Measurements from ENCODE around the gene PIK3C2A. TPM values are rescaled to one million over a fixed set of nuclear protein-coding genes. Genes with fewer than 3 reads are reported as not detected.

The PIK3C2A gene
- total and polyA plus RNA-seq, 2 donors (not counting 3 experiments of a cell fraction or from before 2014, with no cell fraction given) = 33.7 to 142 TPM

DNA sequence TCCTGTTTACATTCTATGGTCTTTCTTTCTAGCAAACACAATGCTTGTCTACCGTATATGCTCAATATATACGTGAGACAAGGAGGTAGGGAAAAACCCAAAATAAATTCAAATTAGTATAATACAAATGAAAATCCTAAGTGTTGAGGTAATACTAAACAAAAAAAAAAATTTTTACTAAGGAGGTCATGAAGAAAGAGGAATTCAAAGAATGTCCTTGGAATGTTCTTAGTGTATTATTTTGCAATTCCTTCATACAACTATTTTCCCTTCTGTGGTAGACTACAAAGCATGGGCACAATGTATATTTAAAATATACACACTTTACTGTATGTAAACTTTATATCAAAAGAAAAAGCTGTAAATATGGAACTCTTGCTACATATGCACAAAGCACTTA, 36.4 kb downstream of the PIK3C2A start:
- DNase-seq (ENCODE audit: low read depth, low spot score) (peak; percentile 25), FAIRE-seq (no peak)
- Histone ChIP-seq H3K4me2 (ENCODE audit: insufficient read depth, low read length) (peak overlapping the region; percentile 68), H4K20me1 (replicated peaks; ENCODE audit: control insufficient read depth, extremely low read depth, insufficient read depth, low read length) (no peaks in the 10 kb centered on the region), H3K27ac (ENCODE audit: insufficient read depth, low read depth, low read length) (peak overlapping the region; percentile 59), H3K9ac (replicated peaks; ENCODE audit: extremely low read depth, insufficient read depth, low read length) (peak overlapping the region; percentile 36), H3K4me3 (replicated peaks in 1 of 3; ENCODE audit: insufficient read depth in 1 of 3, low read depth in 1 of 3, low read length in 3 of 3) (no peak overlapping the region), H2AFZ (ENCODE audit: low read depth, low read length) (no peak overlapping the region), H3K4me1 (ENCODE audit: control insufficient read depth, extremely low read depth, insufficient read depth, low read length) (peaks cover 14% of the 10 kb centered on the region), H3K36me3 (ENCODE audit: control insufficient read depth in 2 of 2, extremely low read depth in 1 of 2, insufficient read depth in 2 of 2, low read length in 2 of 2) (peaks cover 8 to 12% of the 10 kb centered on the region in 2 experiments), H3K9me3 (replicated peaks; ENCODE audit: control insufficient read depth, insufficient read depth, low read length) (no peaks in the 10 kb centered on the region), H3K9me1 (replicated peaks; ENCODE audit: control insufficient read depth, extremely low read depth, insufficient read depth, low read length) (no peaks in the 10 kb centered on the region), H3K27me3 (ENCODE audit: control insufficient read depth in 2 of 2, insufficient read depth in 2 of 2, low read length in 2 of 2) (no peaks in the 10 kb centered on the region), H3K79me2 (ENCODE audit: control insufficient read depth, insufficient read depth, low read length) (peaks cover 73% of the 10 kb centered on the region)
- ChIA-PET POLR2A (no interaction called here), CTCF (no interaction called here)
- TF ChIP-seq JUN (IDR thresholded peaks at IDR 0.05; ENCODE audit: borderline replicate concordance, insufficient read depth, insufficient read length, low read depth) = peak; percentile 37
- no peak for TF ChIP-seq GATA2 (IDR thresholded peaks at IDR 0.05; ENCODE audit: insufficient read depth, insufficient read length, low read depth, low read length)
- intact Hi-C loops (cut with micrococcal nuclease) = loop anchor here (1.0 kb wide), 2 partner anchors 10 to 38 kb away; no protein-coding TSS in a partner anchor
- dilution Hi-C loops (cut with MboI; ENCODE audit: extremely low pct_ligation_motif_present, low sequenced_read_pairs) = no loop called here
- BruUV-seq (replicated peaks) = no TSS peak

DNA sequence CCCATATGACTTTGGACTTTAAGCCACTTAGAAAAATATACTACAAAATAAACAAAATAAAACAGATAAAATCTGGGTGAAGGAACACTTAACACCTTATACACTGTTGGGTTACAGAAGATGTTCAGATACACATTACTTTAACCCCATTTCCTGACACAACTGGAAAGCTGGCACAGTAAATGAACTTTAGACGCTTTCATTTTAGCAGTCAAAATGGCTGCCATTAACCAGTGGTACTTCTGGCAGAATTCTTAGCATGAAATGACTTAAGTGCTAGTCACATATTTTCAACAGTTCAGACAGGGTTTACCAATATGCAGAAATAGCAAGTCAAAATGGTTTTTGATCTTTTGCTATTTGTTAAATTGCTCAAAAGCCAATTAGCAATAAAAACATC, 37.9 kb downstream of the PIK3C2A start:
- ChIA-PET POLR2A (no interaction called here), CTCF (interaction anchor here (1.1 kb wide), 1 partner anchor 16 kb away, joined by 3 read pairs; no protein-coding TSS in a partner anchor)
- Histone ChIP-seq H3K4me2 (ENCODE audit: insufficient read depth, low read length) (no peak overlapping the region), H3K79me2 (ENCODE audit: control insufficient read depth, insufficient read depth, low read length) (peaks cover 78% of the 10 kb centered on the region), H3K9me1 (replicated peaks; ENCODE audit: control insufficient read depth, extremely low read depth, insufficient read depth, low read length) (no peaks in the 10 kb centered on the region), H3K36me3 (ENCODE audit: control insufficient read depth in 2 of 2, extremely low read depth in 1 of 2, insufficient read depth in 2 of 2, low read length in 2 of 2) (peaks cover 8 to 12% of the 10 kb centered on the region in 2 experiments), H3K4me1 (ENCODE audit: control insufficient read depth, extremely low read depth, insufficient read depth, low read length) (peaks cover 24% of the 10 kb centered on the region), H3K9me3 (replicated peaks; ENCODE audit: control insufficient read depth, insufficient read depth, low read length) (no peaks in the 10 kb centered on the region), H2AFZ (ENCODE audit: low read depth, low read length) (no peak overlapping the region), H4K20me1 (replicated peaks; ENCODE audit: control insufficient read depth, extremely low read depth, insufficient read depth, low read length) (no peaks in the 10 kb centered on the region), H3K9ac (replicated peaks; ENCODE audit: extremely low read depth, insufficient read depth, low read length) (no peak overlapping the region), H3K27ac (ENCODE audit: insufficient read depth, low read depth, low read length) (no peak overlapping the region), H3K27me3 (ENCODE audit: control insufficient read depth in 2 of 2, insufficient read depth in 2 of 2, low read length in 2 of 2) (no peaks in the 10 kb centered on the region), H3K4me3 (replicated peaks in 1 of 3; ENCODE audit: insufficient read depth in 1 of 3, low read depth in 1 of 3, low read length in 3 of 3) (no peak overlapping the region)
- FAIRE-seq (no peak), DNase-seq (ENCODE audit: low read depth, low spot score) (no peak)
- no peak for TF ChIP-seq JUN (IDR thresholded peaks at IDR 0.05; ENCODE audit: borderline replicate concordance, insufficient read depth, insufficient read length, low read depth)
- TF ChIP-seq, protein P1, sequence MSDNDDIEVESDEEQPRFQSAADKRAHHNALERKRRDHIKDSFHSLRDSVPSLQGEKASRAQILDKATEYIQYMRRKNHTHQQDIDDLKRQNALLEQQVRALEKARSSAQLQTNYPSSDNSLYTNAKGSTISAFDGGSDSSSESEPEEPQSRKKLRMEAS (IDR thresholded peaks at IDR 0.05; ENCODE audit: insufficient read depth, insufficient read length) = no peak
- no peak for TF ChIP-seq POLR2AphosphoS5 (IDR thresholded peaks at IDR 0.05; ENCODE audit: insufficient read depth, low read depth, low read length)
- TF ChIP-seq, protein P2, sequence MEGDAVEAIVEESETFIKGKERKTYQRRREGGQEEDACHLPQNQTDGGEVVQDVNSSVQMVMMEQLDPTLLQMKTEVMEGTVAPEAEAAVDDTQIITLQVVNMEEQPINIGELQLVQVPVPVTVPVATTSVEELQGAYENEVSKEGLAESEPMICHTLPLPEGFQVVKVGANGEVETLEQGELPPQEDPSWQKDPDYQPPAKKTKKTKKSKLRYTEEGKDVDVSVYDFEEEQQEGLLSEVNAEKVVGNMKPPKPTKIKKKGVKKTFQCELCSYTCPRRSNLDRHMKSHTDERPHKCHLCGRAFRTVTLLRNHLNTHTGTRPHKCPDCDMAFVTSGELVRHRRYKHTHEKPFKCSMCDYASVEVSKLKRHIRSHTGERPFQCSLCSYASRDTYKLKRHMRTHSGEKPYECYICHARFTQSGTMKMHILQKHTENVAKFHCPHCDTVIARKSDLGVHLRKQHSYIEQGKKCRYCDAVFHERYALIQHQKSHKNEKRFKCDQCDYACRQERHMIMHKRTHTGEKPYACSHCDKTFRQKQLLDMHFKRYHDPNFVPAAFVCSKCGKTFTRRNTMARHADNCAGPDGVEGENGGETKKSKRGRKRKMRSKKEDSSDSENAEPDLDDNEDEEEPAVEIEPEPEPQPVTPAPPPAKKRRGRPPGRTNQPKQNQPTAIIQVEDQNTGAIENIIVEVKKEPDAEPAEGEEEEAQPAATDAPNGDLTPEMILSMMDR (IDR thresholded peaks at IDR 0.05; ENCODE audit: extremely low read depth in 1 of 2, insufficient read depth in 1 of 2, low read depth in 1 of 2, low read length in 2 of 2) = no peak
- intact Hi-C loops (cut with micrococcal nuclease) = no loop called here
- dilution Hi-C loops (cut with MboI; ENCODE audit: extremely low pct_ligation_motif_present, low sequenced_read_pairs) = no loop called here
- no TSS peak for BruUV-seq (replicated peaks)
